ENCODE results near the gene NEGR1. TPM values are rescaled to one million over a fixed set of nuclear protein-coding genes. Genes with fewer than 3 reads are reported as not detected.

Gene NEGR1
- total and polyA plus RNA-seq, 2 donors (not counting 3 experiments of a cell fraction or from before 2014, with no cell fraction given) = 6.8 to 21.8 TPM

DNA sequence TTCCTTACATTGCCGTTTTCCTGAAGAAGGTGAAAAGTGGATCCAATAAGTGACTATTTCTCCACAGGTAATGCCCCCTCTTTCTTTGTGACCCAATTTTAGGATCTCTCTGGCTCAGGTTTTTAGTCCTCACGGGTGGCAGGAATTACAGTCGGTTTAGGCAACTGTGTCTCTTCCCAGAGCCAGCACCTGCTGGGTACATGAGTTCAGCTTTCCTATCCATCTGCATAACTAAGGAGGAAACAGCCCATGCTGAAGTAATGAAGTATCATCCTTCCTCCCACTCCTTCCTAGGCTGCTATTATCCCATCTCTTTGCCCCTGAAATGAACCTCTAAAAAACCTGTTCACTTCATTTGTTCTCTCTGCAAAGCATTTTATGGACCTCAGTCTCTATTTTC is 544.6 kb downstream of the NEGR1 start:
- Histone ChIP-seq H3K9me3 (replicated peaks; ENCODE audit: control insufficient read depth, insufficient read depth, low read length) (no peaks in the 10 kb centered on the region), H3K79me2 (ENCODE audit: control insufficient read depth, insufficient read depth, low read length) (no peaks in the 10 kb centered on the region), H3K27ac (ENCODE audit: insufficient read depth, low read depth, low read length) (no peak overlapping the region), H3K36me3 (ENCODE audit: control insufficient read depth in 2 of 2, extremely low read depth in 1 of 2, insufficient read depth in 2 of 2, low read length in 2 of 2) (no peaks in the 10 kb centered on the region), H3K4me1 (ENCODE audit: control insufficient read depth, extremely low read depth, insufficient read depth, low read length) (no peaks in the 10 kb centered on the region), H3K27me3 (ENCODE audit: control insufficient read depth in 2 of 2, insufficient read depth in 2 of 2, low read length in 2 of 2) (no peaks in the 10 kb centered on the region), H3K9me1 (replicated peaks; ENCODE audit: control insufficient read depth, extremely low read depth, insufficient read depth, low read length) (peaks cover 2% of the 10 kb centered on the region), H4K20me1 (replicated peaks; ENCODE audit: control insufficient read depth, extremely low read depth, insufficient read depth, low read length) (no peaks in the 10 kb centered on the region), H3K9ac (replicated peaks; ENCODE audit: extremely low read depth, insufficient read depth, low read length) (no peak overlapping the region), H3K4me2 (ENCODE audit: insufficient read depth, low read length) (no peak overlapping the region), H3K4me3 (replicated peaks in 1 of 3; ENCODE audit: insufficient read depth in 1 of 3, low read depth in 1 of 3, low read length in 3 of 3) (no peak overlapping the region), H2AFZ (ENCODE audit: low read depth, low read length) (no peak overlapping the region)
- no peak for DNase-seq (ENCODE audit: low read depth, low spot score)
- BruUV-seq (replicated peaks) = no TSS peak
- ChIA-PET POLR2A (no interaction called here), CTCF (interaction anchor here (1.1 kb wide), 1 partner anchor 9 kb away, joined by 3 read pairs; no protein-coding TSS in a partner anchor)
- dilution Hi-C loops (cut with MboI; ENCODE audit: extremely low pct_ligation_motif_present, low sequenced_read_pairs) = no loop called here
- intact Hi-C loops (cut with micrococcal nuclease) = no loop called here
- TF ChIP-seq, protein P1, sequence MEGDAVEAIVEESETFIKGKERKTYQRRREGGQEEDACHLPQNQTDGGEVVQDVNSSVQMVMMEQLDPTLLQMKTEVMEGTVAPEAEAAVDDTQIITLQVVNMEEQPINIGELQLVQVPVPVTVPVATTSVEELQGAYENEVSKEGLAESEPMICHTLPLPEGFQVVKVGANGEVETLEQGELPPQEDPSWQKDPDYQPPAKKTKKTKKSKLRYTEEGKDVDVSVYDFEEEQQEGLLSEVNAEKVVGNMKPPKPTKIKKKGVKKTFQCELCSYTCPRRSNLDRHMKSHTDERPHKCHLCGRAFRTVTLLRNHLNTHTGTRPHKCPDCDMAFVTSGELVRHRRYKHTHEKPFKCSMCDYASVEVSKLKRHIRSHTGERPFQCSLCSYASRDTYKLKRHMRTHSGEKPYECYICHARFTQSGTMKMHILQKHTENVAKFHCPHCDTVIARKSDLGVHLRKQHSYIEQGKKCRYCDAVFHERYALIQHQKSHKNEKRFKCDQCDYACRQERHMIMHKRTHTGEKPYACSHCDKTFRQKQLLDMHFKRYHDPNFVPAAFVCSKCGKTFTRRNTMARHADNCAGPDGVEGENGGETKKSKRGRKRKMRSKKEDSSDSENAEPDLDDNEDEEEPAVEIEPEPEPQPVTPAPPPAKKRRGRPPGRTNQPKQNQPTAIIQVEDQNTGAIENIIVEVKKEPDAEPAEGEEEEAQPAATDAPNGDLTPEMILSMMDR (IDR thresholded peaks at IDR 0.05; ENCODE audit: extremely low read depth in 1 of 2, insufficient read depth in 1 of 2, low read depth in 1 of 2, low read length in 2 of 2) = no peak
- TF ChIP-seq EZH2 (IDR thresholded peaks at IDR 0.05; ENCODE audit: borderline replicate concordance, low read depth, low read length, severe bottlenecking) = no peak
- TF ChIP-seq GATA2 (IDR thresholded peaks at IDR 0.05; ENCODE audit: insufficient read depth, insufficient read length, low read depth, low read length) = no peak
- TF ChIP-seq JUN (IDR thresholded peaks at IDR 0.05; ENCODE audit: borderline replicate concordance, insufficient read depth, insufficient read length, low read depth) = no peak
- TF ChIP-seq FOS (IDR thresholded peaks at IDR 0.05; ENCODE audit: borderline replicate concordance, insufficient read depth, low read length) = no peak
- no peak for TF ChIP-seq POLR2A (IDR thresholded peaks at IDR 0.05; ENCODE audit: low read depth, low read length)
- no peak for TF ChIP-seq POLR2AphosphoS5 (IDR thresholded peaks at IDR 0.05; ENCODE audit: insufficient read depth, low read depth, low read length)
- TF ChIP-seq, protein P2, sequence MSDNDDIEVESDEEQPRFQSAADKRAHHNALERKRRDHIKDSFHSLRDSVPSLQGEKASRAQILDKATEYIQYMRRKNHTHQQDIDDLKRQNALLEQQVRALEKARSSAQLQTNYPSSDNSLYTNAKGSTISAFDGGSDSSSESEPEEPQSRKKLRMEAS (IDR thresholded peaks at IDR 0.05; ENCODE audit: insufficient read depth, insufficient read length) = no peak
- TF ChIP-seq MYC (IDR thresholded peaks at IDR 0.05; ENCODE audit: low read depth, low read length) = no peak
- FAIRE-seq = no peak
